Measurements from ENCODE around the gene C19orf25. TPM values are rescaled to one million over a fixed set of nuclear protein-coding genes. Genes with fewer than 3 reads are reported as not detected.
"Not testable (repeated sequence)": the region's sequence is repeated elsewhere in the genome, so short reads cannot be mapped to it uniquely, and the experiment has no call there.

C19orf25 gene
- total RNA-seq (2014; rRNA removed; shearing (Covaris generic)): 45.8 and 53.9 TPM in 2 replicates

DNA sequence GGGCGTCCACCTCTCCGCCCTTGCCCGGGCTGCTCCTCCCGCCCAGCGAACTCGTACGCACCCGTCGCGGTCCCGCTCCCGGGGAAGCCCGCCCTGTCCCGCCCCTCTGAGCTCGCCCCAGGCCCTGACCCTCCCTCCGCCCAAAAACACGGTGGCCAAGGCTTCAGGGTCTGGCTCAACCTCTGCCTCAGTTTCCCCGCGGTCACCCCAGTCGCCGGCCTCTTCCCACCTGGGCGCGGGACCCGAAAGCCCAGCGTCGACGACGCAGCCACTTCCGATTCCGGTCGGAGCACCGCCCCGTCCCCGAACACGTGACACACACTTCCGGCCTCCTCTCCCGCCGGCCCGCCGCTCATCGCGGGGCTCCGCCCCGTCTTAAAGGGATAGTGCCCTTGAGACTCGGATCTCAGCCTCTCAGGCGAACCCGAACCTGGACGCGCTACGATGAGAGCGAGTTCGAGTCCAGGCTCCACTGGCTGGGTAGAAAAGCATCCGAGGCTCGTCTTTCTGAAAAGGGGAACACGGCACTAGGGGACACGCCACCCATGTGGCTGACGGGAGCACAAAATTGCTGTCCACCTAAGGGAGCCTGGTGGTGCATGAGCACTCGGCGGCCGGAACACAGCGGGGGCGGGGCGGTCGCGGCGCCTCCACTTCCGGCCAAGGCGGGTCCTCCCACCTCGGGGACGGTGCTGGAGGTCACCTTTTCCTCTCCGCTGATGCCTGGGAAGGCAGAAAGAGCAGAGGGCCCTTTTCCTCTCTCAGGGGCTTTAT lies at the start of gene C19orf25:
TSS of gene C19orf25 (minus strand) at position 282 of the 774 bp plus-strand sequence. CDS start 312 bp downstream, outside the sequence.
- peak; percentile 97 for DNase-seq (ENCODE audit: low read depth)

DNA sequence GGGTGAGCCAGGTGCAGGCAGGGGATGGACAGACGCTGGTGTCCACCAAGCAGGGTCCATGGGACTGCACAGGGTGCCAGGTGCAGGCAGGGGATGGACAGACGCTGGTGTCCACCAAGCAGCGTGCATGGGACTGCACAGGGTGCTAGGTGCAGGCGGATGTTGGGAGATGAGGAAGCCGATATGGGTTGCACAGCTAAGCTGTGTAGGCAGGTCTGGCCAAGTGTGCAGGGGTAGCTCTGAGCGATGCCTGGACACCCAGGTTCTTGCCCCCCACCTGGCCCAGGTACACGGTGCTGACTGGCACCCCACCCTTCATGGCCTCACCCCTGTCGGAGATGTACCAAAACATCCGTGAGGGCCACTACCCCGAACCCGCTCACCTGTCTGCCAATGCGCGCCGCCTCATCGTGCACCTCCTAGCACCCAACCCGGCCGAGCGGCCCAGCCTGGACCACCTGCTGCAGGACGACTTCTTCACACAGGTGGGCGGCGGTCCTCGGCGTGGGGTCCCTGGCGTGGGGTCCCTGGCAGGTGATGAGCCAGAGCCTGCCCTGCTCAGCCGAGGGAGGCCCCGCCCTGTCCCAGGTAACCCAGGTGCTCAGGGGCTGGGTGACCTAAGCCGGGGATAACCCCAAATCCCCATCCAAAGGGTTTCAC lies 48.8 kb upstream of the C19orf25 start:
- no peak for DNase-seq (ENCODE audit: low read depth)

DNA sequence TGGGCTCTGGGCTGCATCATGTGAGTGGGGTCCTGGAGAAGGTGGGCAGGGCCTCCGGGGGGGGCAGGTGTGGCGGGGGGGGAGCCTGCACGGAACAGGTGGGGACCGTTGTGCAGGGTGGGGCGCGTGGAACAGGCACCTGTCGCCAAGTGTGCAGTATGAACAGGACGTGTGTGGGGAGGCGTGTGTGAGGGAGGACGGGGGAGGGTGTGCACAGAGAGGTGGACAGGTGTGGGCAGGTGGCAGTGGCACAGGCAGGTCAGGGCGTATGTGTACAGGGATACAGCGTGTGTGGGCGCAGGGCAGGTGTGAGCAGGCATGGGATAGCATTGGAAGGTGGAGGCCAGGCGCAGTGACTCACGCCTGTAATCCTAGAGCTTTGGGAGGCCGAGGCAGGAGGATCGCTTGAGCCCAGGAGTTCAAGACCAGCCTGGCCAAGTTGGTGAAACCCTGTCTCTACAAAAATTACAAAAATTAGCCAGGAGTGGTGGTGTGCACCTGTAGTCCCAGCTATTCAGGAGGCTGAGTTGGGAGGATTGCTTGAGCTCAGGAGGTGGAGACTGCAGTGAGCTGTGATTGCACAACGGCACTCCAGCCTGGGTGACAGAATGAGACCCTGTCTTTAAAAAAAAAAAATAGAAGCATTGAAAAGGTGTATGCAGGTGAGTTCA lies 48.1 kb upstream of the C19orf25 start:
- no peak for DNase-seq (ENCODE audit: low read depth)

DNA sequence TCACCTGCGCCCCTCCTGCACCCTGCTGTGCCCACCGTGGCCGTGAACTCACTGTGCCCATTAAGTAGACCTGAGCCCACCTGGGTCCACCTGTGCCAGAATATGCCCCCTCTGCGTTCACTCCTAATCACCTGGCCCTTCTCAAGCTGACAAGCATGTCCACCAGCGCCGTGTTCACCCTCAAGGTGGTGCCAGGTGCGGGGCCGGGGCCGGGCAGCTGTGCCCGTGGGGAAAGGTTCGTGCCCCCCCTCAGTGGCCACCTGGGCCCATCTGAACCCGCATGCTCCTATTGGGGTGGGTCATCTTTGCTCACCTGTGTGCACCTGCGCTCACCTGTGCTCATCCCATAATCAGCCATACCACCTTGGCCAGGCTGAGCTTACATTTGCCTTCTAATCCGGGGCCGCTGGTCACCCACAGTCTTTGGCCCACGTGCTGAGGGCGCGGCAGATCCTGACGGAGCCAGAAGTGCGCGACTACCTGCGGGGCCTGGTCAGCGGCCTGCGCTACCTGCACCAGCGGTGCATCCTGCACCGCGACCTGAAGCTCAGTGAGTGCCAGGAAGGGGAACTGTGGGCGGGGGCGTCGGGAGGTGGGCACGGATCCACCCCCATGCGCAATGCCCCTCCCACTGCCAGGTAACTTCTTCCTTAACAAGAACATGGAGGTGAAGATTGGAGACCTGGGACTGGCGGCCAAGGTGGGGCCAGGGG lies 47.2 kb upstream of the C19orf25 start:
- DNase-seq (ENCODE audit: low read depth): no peak

DNA sequence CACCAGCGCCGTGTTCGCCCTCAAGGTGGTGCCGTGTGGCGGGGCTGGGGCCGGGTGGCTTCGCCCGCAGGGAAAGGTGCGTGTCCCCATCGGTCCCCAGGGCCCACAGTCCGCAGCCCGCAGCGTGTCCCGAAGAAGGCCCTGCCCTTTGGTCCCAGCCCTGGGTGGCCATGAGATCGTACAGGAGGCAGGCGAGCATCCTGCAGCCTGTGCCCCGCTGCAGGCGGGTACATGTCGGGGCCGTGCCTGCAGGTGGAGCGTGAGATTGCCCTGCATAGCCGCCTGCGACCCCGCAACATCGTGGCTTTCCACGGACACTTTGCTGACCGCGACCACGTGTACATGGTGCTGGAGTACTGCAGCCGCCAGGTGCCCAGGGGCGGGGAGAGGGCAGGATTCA lies 46.3 kb upstream of the C19orf25 start:
- DNase-seq (ENCODE audit: low read depth): no peak

DNA sequence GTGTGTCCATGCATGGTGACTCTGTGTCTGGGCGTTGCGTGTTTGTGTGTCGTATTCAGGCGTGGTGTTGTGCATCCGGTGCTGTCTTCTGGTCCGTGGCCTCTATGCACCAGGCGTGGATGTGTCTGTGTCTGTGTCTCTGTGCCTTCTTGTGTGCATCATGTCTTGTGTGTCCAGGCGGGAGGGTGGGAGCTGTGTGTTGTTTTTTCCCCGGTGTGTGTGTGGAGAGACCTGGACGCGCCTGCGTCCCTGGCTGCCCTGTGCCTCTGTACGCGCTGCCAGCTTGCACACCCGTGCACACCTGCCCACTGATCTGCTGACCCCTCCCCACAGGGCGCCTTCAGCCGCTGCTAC lies 45.9 kb upstream of the C19orf25 start:
- no peak for DNase-seq (ENCODE audit: low read depth)

DNA sequence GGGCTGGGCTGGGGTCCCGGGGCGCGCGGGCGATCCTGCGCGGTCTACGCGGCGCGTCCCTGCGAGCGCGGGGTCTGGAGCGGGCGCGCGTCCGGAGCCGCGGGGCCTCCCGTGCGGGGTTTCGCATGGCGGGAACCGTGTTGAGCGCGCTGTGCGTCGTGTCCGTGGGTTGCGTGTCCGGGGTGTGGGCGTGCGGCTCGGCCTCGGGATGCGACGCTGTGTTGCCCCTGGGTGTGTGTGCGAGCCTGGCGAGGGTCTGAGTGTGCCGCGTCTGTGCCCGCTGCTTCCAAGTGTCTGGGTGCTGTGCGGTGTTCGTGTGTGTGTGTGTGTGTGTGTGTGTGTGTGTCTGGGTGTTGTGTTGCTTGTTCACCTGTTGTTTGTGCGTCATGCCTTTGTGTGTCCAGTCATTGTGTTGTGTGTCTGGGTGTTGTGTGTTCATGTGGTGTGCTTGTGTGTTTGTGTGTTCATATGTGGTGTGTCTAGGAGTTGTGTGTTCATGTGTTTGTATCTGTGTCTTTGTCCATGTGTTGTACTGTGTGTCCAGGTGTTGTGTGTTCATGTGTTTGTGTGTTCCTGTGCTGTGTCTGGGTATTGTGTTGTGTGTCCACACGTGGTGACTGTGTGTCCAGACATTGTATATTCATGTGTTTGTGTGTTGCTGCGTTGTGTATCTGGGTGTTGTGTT lies 45.4 kb upstream of the C19orf25 start:
- no peak for DNase-seq (ENCODE audit: low read depth)

DNA sequence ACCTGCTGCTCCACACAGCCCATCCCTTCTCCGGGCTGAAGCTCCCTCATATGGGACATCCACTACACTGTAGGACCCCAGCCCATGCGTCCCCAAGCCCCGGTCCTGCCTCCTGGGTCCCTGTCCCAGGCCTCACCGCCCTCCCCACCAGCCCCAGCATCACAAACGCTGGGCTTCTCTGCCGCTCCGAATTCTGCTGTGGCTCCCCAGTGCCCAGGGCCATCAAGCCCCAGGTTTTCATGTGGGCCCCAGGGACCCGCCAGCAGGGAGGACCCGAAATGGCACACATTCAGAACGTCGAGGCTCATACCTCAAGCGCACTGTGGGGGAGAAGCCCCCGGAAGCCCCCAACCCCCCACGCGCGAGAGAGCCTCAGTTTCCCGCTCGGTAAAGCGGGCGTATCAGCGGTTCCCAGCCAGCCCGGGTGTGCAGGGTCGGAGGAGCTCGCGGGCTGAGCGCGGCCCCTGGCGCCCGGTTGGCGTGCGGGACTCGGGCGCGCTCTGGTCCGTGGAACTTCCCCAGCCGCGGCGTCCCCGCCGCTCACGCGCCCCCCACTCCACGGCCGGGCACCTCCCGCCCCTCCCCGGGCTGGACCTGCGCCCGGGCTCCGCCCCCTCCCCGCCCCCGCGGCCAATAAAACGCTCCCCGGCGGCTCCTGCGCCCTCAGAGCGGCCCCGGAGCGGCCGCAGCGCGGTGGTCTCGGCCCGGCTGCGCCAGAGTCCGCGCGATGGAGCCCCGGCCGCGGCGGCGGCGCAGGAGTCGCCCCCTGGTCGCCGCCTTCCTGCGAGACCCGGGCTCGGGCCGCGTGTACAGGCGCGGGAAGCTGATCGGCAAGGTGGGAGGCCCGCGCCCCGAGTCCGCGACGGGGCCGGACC lies 44.6 kb upstream of the C19orf25 start, which contains the start of gene PLK5:
TSS of gene PLK5 (plus strand) at position 666 of the 875 bp plus-strand sequence. CDS start 2,920 bp downstream, outside the sequence.
- DNase-seq (ENCODE audit: low read depth): no peak

DNA sequence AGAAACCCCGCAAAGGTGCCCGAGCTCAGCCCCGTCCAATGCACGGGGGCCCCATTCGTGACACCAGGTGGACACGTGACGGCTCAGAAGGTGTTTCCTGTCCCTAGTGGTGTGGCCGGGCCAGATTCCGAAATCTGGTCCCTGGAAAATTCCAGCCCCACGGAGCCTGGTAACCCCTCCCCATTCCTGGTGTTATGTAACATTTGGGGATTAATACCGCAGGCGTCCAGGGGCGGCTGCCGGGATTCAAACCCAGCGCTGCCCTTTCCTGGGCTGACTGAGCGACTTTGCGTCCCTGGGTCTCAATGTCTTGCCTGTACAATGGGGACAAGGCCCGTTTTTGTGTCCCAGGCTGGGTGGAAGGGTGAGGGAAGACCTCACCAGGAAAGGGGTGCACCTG lies 43.8 kb upstream of the C19orf25 start:
- no peak for DNase-seq (ENCODE audit: low read depth)

DNA sequence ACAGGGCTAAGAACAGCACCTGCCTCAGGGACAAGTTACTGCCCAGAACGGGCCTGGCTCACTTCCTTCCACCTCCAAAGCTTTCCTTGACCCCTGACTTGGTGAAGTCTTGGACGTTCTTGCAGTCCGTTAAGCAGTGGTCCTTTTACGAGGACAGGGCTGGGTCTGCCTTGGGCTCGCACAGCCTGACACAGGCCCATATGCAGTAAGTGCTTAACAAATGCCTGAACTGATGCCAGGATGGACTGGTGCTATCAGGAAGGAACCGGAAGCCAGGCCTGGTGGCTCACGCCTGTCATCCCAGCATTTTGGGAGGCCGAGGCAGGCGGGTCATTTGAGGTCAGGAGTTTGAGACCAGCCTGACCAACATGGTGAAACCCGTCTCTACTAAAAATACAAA lies 43.0 kb upstream of the C19orf25 start:
- DNase-seq (ENCODE audit: low read depth): no peak

DNA sequence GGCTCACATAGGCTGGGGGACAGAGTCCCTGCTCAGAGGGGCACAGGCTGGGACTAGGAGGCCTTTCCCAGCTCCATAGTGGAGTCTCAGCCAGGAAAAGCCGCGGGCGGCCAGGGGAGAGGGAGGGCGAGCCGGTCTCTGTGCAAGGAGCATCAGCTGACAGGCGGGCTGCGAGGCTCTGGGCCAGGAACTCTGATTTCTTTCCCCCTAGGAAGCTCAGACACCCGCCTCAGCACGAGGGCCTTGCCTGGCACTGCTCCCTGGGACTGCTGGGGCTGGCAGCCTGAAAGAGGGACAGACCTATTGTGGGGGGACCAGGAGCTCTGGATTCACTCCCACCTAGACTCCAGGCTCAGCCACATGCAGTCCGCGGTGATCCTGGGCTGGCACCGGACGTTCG lies 42.6 kb upstream of the C19orf25 start:
- DNase-seq (ENCODE audit: low read depth): no peak

DNA sequence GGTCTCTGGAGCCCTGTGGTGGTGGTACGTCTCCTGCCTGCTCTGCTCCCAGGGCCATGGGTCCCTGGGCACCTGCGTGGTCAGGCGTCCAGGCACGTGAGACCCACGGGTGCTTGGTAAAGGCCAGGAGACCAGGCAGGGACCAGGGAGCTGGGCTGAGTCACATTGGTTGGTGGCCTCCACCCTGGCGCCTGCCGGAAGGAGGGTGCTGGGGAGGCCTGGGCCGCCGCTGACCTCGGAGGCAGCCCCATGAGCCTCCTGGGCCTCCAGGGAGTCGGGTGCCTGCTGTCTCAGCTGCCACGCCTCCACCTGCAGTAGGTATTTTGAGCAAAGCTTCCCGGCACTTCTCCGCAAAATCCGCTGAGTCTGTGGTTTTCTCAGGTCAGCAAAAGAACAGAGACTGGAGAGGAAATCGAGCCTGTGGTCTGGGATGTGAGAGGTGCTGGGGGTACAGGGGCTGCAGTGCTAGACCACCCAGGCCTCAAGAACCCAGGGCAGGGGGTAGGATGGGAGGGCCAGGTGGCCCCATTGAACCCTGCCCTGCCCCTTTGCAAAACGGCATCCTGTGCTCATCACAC lies 41.3 kb upstream of the C19orf25 start:
- DNase-seq (ENCODE audit: low read depth): no peak

DNA sequence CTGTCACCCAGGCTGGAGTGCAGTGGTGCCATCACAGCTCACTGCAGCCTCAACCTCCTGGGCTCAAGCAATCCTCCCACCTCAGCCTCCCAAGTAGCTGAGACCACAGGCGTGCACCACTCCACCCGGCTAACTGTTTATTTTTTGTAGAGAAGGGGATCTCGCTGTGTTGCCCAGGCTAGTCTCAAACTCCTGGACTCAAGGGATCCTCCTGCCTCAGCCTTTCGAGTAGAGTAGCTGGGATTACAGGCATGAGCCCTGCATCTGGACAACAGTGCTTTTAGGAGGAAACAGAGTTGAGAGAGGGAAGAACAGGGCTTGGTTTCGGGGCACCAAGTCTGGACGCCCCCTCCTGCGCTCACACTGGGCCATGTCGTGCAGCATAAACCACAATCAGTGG lies 40.8 kb upstream of the C19orf25 start:
- not testable (repeated sequence) for DNase-seq (ENCODE audit: low read depth)

DNA sequence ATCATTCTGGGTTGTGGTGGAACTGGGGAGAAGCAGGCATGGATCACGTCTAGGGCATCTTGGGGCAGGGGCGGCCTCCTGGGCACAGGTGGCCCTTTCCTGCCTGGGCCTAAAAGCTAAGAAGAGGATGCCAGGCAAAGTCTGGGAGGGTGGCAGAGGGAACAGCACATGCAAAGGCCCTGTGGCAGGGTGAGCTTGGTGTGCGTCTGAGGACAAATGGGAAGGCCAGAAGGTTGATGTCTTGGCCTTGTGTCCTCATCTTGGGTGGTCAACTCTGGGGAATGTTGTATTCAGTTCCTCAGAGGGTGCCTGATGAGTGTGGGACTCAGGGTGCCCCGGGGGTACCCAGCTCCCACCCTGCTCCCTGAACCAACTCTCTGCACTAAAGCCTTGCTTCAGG lies 39.5 kb upstream of the C19orf25 start:
- DNase-seq (ENCODE audit: low read depth): no peak

DNA sequence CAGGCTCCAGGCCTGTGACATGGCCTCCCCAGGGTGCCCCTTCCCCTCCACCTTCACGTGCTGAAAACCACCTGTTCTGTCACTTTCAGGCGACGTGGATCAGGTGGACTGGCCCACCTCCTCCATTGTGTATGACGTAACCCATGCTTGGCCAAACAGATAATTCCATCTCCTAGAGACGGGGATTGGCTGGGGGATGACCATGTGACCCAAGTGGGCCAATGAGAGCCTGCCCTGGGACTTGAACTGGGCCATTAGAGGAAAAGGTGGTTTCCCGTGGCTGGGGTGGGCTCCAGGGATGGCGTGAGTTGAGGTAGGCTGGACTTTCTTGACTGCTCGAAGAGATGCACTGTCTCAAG lies 37.4 kb upstream of the C19orf25 start:
- peak; percentile 37 for DNase-seq (ENCODE audit: low read depth)

DNA sequence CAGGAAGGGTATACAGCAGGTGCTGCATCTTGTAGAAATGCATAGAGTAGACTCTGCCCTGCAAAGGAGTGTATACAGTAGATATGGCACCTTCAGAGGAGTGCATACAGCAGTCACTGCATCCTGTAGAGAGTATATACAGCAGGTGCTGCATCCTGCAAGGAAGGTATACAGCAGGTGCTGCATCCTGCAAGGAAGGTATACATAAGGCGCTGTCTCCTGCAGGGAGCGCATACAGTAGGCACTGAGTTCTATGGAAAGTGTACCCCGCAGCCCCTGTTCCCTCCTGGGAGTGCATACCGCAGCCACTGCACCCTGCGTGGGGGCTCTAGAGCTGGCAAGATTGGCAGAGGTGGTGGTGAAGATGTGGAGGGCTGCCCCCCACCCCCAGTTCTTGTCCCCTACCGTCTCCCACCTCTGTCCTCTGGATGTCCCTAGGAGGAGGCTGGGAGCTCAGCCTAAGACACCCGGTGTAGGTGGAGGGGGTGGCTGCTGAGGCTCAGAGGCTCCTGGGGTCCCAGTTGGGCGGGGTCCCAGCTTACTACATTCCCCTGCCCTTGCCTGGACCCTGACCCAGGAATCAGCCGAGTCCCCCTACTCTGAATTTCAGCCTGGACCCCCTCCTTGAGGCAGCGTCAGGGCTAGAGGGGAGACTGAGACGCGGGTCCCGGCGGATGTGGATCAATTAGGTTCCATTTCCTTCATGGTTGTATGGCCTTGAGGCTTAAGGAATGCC lies 36.1 kb upstream of the C19orf25 start:
- no peak for DNase-seq (ENCODE audit: low read depth)

DNA sequence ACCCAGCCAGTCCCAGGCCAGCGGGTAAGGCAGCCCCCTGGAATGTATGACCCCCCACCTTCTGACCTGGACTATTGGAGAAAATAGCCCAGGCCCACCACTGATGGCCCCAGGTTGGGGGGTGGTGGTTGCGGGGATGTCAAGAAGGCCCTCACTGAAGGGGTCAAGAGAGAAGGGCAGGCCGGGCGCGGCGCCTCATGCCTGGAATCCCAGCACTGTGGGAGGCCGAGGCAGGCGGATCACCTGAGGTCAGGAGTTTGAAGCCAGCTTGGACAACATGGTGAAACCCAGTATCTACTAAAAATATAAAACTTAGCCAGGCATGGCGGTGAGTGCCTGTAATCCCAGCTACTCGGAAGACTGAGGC lies 35.3 kb upstream of the C19orf25 start:
- no peak for DNase-seq (ENCODE audit: low read depth)

DNA sequence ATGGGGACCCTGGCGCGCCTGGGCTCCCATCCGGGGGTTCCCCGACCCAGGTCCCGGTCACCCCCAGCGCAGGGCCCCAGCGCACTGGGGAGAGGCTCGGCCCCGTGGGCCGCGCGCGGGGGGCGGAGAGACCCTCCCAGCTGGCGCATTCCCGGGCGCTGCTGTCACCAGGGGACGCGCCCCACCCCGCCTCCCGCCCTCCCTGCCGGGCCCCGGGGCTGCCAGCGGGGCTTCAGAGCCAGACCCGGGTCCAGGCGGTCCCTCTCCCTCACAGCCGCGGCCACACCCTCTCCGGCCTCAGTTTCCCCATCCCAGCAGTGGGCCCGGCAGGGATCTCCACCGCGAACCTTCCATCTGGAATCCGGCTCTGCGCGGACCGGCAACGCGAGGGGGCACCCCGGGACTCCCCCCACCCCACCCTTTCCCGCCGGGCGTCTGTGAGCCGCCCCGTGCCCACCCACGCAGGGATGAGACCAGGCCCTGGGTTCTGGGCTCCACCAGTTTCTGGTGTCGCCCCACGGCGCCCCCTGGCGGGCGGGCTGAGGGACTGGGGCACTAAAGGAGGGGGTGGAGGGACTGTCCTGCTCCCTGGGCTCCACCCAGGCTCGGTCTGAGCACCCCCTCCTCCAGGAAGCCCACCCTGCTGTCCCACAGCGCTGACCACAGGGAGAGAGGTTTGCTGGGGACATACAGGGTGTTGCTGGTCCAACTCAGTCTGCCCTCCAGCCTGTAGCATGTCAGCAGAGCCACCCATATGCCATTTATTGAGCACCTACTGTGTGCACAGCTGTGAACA lies 34.7 kb upstream of the C19orf25 start:
- peak; percentile 60 for DNase-seq (ENCODE audit: low read depth)

All from Daoy (cell line).